ENCODE measurements around the gene TRPV4.

GRCh38 chr12:109833307-109834189 is at the start of gene TRPV4:
- no peak for TF ChIP-seq POLR2A (IDR thresholded peaks at IDR 0.05)
- no peak for TF ChIP-seq CTCF (IDR thresholded peaks at IDR 0.05)
